Left ventricle myocardium inferior (tissue), 1 donor: Measurements from ENCODE around the gene ZBTB1. TPM values are rescaled to one million over a fixed set of nuclear protein-coding genes. Genes with fewer than 3 reads are reported as not detected.

Experiments used
- DNase-seq: peaks from one replicate; pipeline ENCODE4 v3.0.0-alpha.2; 2020
- H3K27ac ChIP-seq: fragments of 200-600 bp; replicated peaks from 2 replicates; pipeline ENCODE4 v1.8.0; 2021
- H3K27me3 ChIP-seq: fragments of 200-600 bp; 2 replicates; pipeline ENCODE4 v1.8.0; 2021; ENCODE audit warnings: low read depth
- H3K36me3 ChIP-seq: fragments of 200-600 bp; 2 replicates; pipeline ENCODE4 v1.8.0; 2021
- H3K4me1 ChIP-seq: fragments of 200-600 bp; 2 replicates; pipeline ENCODE4 v1.8.0; 2021
- H3K4me3 ChIP-seq: fragments of 200-600 bp; 2 replicates; pipeline ENCODE4 v1.8.0; 2021; ENCODE audit warnings: mild to moderate bottlenecking, moderate library complexity
- H3K9me3 ChIP-seq: fragments of 200-600 bp; replicated peaks from 2 replicates; pipeline ENCODE4 v1.8.0; 2021
- CTCF ChIP-seq: fragments of 200-600 bp; IDR thresholded peaks from 2 replicates; pipeline ENCODE4 v1.8.0; 2021; ENCODE audit warnings: antibody characterized with exemption, mild to moderate bottlenecking, borderline replicate concordance
- intact Hi-C: fragments of 100-400 bp; cut with micrococcal nuclease; formaldehyde crosslinking; loops from one replicate; pipeline ENCODE4 v1.11.0; 2022
- total RNA-seq: library from RNA; stranded (reverse); fragmentation: NEBNext Ultra II Directional; extraction: Animal tissue kit (Norgen Biotek cat#: 25700); gene quantifications from one replicate; pipeline ENCODE4 v1.2.1, GENCODE V29; 2021
- donor health status: DM: no; HTN: yes; CAD: no; lungs with severe emphysema.

Gene ZBTB1
- total RNA-seq, 1 donor from 2014 or later = 25.9 TPM

GRCh38 chr14:64573109-64573508 lies 68.5 kb downstream of the ZBTB1 start:
- intact Hi-C loops = no loop called here

More at GRCh38 chr14:64573109-64573508, 68.5 kb downstream of the ZBTB1 start:
- H3K27me3 ChIP-seq = no peaks in the 10 kb centered on the region
- H3K9me3 ChIP-seq = no peaks in the 10 kb centered on the region
- no peak overlapping the region for H3K4me3 ChIP-seq
- H3K4me1 ChIP-seq = peaks cover 27% of the 10 kb centered on the region
- DNase-seq = no peak
- H3K36me3 ChIP-seq = no peaks in the 10 kb centered on the region
- H3K27ac ChIP-seq = peak overlapping the region; percentile 56
- TF ChIP-seq CTCF = no peak

Other genes with a start within 250 kb of the ZBTB1 start
- 1.0 TPM for gene ESR2, start 210.4 kb upstream of the ZBTB1 start, total RNA-seq
- gene MTHFD1, start 116.4 kb upstream of the ZBTB1 start, total RNA-seq = 64.9 TPM
- 0.19 TPM for gene AKAP5, start 39.3 kb upstream of the ZBTB1 start, total RNA-seq
- gene ZBTB25, start 932 bp upstream of the ZBTB1 start, total RNA-seq = 20.8 TPM
- gene HSPA2, start 36.0 kb downstream of the ZBTB1 start, total RNA-seq = 34.0 TPM
- 0.36 TPM for gene PPP1R36, start 45.2 kb downstream of the ZBTB1 start, total RNA-seq
- 16.5 TPM for gene PLEKHG3, start 199.7 kb downstream of the ZBTB1 start, total RNA-seq